Progenitor cell of endocrine pancreas (in vitro differentiated cells): ENCODE measurements around the gene FBXO41. TPM values are rescaled to one million over a fixed set of nuclear protein-coding genes. Genes with fewer than 3 reads are reported as not detected.

ENCODE experiments used
- DNase-seq: peaks from one replicate; pipeline ENCODE4 v3.0.0; 2021; ENCODE audit warnings: low spot score; ENCODE audit not compliant: unreplicated experiment
- H3K27ac Mint-ChIP-seq: 2 replicates; pipeline ENCODE4 v1.8.0; 2021; ENCODE audit warnings: mild to moderate bottlenecking, moderate library complexity, mixed read lengths
- H3K27me3 Mint-ChIP-seq: 2 replicates; pipeline ENCODE4 v1.8.0; 2021; ENCODE audit warnings: mixed read lengths
- H3K36me3 Mint-ChIP-seq: 2 replicates; pipeline ENCODE4 v1.8.0; 2022; ENCODE audit warnings: mixed read lengths; ENCODE audit not compliant: insufficient read depth
- H3K4me1 Mint-ChIP-seq: 2 replicates; pipeline ENCODE4 v1.8.0; 2021; ENCODE audit warnings: low read depth, mixed read lengths
- H3K4me3 Mint-ChIP-seq: 2 replicates; pipeline ENCODE4 v1.8.0; 2021; ENCODE audit warnings: low read depth, mild to moderate bottlenecking, moderate library complexity, mixed read lengths
- H3K9me3 Mint-ChIP-seq: 2 replicates; pipeline ENCODE4 v1.8.0; 2021; ENCODE audit warnings: low read depth, mixed read lengths
- total RNA-seq: library from RNA; stranded (reverse); gene quantifications from 2 replicates; pipeline ENCODE4 v1.2.1, GENCODE V29; 2021
- TF ChIP-seq, protein P1 (sequence below): fragments of 200-600 bp; sonication (generic); IDR thresholded peaks from one replicate; pipeline ENCODE4 v1.5.0; 2021; ENCODE audit warnings: antibody characterized with exemption, mild to moderate bottlenecking; ENCODE audit not compliant: unreplicated experiment

Gene FBXO41
- total RNA-seq, 1 donor from 2014 or later = 7.4 TPM

DNA sequence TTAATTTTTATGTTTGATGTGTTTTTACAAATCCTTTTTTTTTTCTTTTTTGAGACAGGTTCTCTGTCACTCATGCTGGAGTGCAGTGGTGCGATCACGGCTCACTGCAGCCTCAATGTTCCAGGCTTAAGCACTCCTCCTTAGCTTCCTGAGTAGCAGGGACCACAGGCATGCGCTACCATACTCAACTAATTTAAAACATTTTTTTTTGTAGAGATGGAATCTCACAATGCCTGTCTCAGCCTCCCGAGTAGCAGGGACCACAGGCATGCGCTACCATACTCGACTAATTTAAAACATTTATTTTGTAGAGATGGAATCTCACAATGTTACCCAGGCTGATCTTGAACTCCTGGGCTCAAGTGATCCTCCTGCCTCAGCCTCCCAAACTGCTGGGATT lies 78.7 kb downstream of the FBXO41 start:
- no peak for DNase-seq
- TF ChIP-seq, protein P1, sequence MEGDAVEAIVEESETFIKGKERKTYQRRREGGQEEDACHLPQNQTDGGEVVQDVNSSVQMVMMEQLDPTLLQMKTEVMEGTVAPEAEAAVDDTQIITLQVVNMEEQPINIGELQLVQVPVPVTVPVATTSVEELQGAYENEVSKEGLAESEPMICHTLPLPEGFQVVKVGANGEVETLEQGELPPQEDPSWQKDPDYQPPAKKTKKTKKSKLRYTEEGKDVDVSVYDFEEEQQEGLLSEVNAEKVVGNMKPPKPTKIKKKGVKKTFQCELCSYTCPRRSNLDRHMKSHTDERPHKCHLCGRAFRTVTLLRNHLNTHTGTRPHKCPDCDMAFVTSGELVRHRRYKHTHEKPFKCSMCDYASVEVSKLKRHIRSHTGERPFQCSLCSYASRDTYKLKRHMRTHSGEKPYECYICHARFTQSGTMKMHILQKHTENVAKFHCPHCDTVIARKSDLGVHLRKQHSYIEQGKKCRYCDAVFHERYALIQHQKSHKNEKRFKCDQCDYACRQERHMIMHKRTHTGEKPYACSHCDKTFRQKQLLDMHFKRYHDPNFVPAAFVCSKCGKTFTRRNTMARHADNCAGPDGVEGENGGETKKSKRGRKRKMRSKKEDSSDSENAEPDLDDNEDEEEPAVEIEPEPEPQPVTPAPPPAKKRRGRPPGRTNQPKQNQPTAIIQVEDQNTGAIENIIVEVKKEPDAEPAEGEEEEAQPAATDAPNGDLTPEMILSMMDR = no peak
- no peak overlapping the region for H3K4me3 Mint-ChIP-seq
- H3K9me3 Mint-ChIP-seq = no peaks in the 10 kb centered on the region
- H3K4me1 Mint-ChIP-seq = peaks cover 1% of the 10 kb centered on the region
- H3K27ac Mint-ChIP-seq = no peak overlapping the region
- no peaks in the 10 kb centered on the region for H3K36me3 Mint-ChIP-seq
- peaks cover 56% of the 10 kb centered on the region for H3K27me3 Mint-ChIP-seq

Other genes with a start within 250 kb of the FBXO41 start
- 33.1 and 36.0 TPM in 2 replicates for gene SFXN5, start 212.8 kb downstream of the FBXO41 start, total RNA-seq
- gene RAB11FIP5, start 171.5 kb downstream of the FBXO41 start, total RNA-seq = 22.0 and 23.5 TPM in 2 replicates
- not detected in 2 replicates for gene NOTO, start 81.9 kb downstream of the FBXO41 start, total RNA-seq
- gene SMYD5, start 70.2 kb downstream of the FBXO41 start, total RNA-seq = 30.2 and 32.7 TPM in 2 replicates
- gene PRADC1, start 51.2 kb downstream of the FBXO41 start, total RNA-seq = 9.8 and 10.2 TPM in 2 replicates
- 249 and 256 TPM in 2 replicates for gene CCT7, start 50.2 kb downstream of the FBXO41 start, total RNA-seq
- gene EGR4, start 9.1 kb upstream of the FBXO41 start, total RNA-seq = 0.12 TPM in 1 of 2 replicates, not detected in the other
- gene ALMS1, start 101.4 kb upstream of the FBXO41 start, total RNA-seq = 40.8 and 46.7 TPM in 2 replicates